Peyer's patch (tissue), 4 donors: ENCODE measurements around the gene AKAP6.

Experiments used
- POLR2A ChIP-seq, 2 donors: fragments of 450-650 bp; IDR thresholded peaks; one replicate each; pipeline ENCODE4 v1.5.1; 2017; ENCODE audit warnings: antibody characterized with exemption in 2 of 2, mild to moderate bottlenecking in 2 of 2, moderate library complexity in 2 of 2
- TF ChIP-seq, protein P1 (sequence below), 6 experiments: fragments of 450-650 bp in 4 of 6; fragments of 200-600 bp in 2 of 6; sonication (generic) in 1 of 6; IDR thresholded peaks; one replicate each; pipeline ENCODE4 v1.5.1; 2017 to 2019; ENCODE audit warnings: antibody characterized with exemption in 6 of 6, mild to moderate bottlenecking in 3 of 6, moderate library complexity in 1 of 6

DNA sequence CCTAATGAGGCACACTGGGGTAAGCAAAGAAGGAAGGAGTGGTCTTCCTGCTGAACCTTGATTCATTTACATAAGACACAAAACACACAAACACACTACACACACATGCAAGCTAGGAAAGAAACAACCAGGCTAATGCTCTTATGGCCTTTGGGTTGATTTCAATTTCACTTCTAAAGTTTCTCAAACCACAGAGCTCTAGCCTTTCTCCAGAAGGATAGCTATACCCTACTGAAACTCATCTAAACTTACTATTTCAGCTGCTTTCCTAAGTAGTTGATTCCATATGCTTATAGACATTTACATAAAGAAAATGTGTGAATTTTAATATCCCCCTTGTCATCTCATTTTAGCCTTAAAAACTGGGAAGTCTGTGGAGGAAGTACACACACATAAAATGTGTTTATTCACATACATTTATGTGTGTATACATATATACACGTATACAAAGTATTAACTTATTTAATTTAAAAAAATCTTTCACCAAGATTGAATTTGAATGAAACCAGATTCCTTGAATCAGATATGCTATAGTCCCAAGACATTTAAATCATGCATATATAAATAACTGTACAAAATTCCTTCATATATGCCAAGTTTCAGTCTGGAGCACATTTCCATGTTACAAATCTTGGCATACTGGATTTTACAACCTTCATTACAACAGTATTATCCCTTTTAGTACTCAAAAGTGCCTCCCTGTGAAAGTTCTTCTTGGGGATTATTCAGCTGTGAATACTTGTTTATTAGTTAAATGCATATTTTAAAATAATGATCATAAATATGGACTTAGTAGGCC is 377.8 kb downstream of the AKAP6 start:
- TF ChIP-seq, protein P1, sequence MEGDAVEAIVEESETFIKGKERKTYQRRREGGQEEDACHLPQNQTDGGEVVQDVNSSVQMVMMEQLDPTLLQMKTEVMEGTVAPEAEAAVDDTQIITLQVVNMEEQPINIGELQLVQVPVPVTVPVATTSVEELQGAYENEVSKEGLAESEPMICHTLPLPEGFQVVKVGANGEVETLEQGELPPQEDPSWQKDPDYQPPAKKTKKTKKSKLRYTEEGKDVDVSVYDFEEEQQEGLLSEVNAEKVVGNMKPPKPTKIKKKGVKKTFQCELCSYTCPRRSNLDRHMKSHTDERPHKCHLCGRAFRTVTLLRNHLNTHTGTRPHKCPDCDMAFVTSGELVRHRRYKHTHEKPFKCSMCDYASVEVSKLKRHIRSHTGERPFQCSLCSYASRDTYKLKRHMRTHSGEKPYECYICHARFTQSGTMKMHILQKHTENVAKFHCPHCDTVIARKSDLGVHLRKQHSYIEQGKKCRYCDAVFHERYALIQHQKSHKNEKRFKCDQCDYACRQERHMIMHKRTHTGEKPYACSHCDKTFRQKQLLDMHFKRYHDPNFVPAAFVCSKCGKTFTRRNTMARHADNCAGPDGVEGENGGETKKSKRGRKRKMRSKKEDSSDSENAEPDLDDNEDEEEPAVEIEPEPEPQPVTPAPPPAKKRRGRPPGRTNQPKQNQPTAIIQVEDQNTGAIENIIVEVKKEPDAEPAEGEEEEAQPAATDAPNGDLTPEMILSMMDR (IDR thresholded peaks at IDR 0.05) = no peak
- TF ChIP-seq POLR2A (IDR thresholded peaks at IDR 0.05) = no peak
